Stimulated activated CD4-positive, alpha-beta T cell treated with anti-CD3 and anti-CD28 coated beads, TNF-alpha, amount 100 ng/mL, for 1 hour (primary cell): ENCODE measurements around the gene PALMD.

ENCODE experiments used
- DNase-seq, 3 donors: peaks; one replicate each; pipeline ENCODE4 v3.0.0-alpha.2; 2020; ENCODE audit warnings: low read depth in 3 of 3, low spot score in 1 of 3

The PALMD gene

DNA sequence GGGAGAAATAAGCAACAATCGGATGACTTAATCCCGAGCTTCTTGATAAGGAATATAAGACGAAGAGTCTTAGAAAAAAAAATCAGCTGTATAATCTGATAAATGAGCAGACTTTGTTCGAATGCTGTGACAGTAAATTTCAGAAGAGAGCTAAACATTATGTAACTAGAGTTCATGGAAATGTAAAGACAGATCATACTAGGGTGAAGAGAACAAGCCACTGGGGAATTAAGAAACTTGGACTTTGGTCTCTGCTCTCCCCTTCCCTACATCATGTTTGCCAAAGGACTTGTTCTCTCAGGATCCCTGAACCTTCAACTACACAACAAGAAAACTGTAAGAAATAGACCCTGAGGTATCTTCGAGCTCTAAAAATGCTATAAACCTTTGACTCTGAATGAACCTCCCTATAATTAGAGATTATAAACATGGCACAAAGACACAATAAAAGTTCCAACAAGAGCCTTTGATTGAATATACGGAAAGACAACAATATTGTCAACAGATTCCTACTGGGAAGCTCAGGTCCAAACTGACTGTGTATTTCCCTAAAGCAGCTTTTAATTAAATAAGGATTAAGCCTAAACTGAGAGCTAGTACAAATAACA, 93.0 kb downstream of the PALMD start:
- no peak for DNase-seq

DNA sequence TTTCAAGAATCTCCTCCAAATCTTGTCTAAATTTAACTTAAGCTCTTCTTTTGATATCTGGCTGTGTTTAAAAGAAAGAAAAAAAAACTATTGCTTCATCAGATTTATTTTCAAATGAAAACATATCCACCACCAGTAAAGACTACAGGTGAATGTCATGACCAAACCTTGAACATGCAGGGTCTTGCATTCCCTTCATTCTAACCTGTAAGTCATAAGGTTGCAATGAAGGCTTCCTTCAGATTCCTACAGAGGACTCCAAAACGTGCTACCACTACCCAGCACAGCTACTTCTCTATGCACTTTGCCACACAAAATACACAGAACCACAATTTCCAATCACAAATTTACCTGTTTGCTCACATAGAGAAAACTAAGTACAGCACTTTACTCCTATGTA, 94.2 kb downstream of the PALMD start:
- no peak for DNase-seq
